IMR-90 (cell line): ENCODE data around the gene SCAF4. TPM values are rescaled to one million over a fixed set of nuclear protein-coding genes. Genes with fewer than 3 reads are reported as not detected.

Experiments used
- ATAC-seq: fragments of 200-7000 bp; cut with Tn5 transposase; 2 replicates; pipeline ENCODE4 v1.9.1; 2020; ENCODE audit warnings: low read depth, mild to moderate bottlenecking, moderate library complexity
- BruUV-seq: library from RNA; stranded (reverse); fragments of 400-500 nt; replicated peaks from 2 replicates; lab custom pipeline; 2021; lab: Mats Ljungman, UMichigan
- CTCF ChIA-PET: fragments of 300-600 bp; formaldehyde crosslinking; extraction: SDS; loops from one replicate; lab custom pipeline; 2021; ENCODE audit warnings: antibody characterized with exemption; lab: Yijun Ruan, JAX
- POLR2A ChIA-PET: fragments of 300-600 bp; sonication (Branson Sonifier 250); formaldehyde crosslinking; loops from one replicate; lab custom pipeline; 2022; ENCODE audit warnings: antibody characterized with exemption; ENCODE audit not compliant: unreplicated experiment; lab: Charles Lee
- DNase-seq: peaks from one replicate; pipeline ENCODE4 v3.0.0; 2013
- H2AFZ ChIP-seq: replicated peaks from 2 replicates; pipeline ENCODE3; 2013; ENCODE audit warnings: low read length, mild to moderate bottlenecking; ENCODE audit not compliant: poor library complexity
- H2AK5ac ChIP-seq: 2 replicates; pipeline ENCODE4 v1.6.1; 2013; ENCODE audit warnings: low read depth, low read length, inconsistent platforms
- H2AK9ac ChIP-seq: replicated peaks from 2 replicates; pipeline ENCODE3; 2013; ENCODE audit warnings: mild to moderate bottlenecking, low read depth, low read length, moderate library complexity; ENCODE audit not compliant: poor library complexity
- H2BK120ac ChIP-seq: 2 replicates; pipeline ENCODE4 v1.6.1; 2013; ENCODE audit warnings: low read depth, low read length, inconsistent platforms
- H2BK15ac ChIP-seq: 3 replicates; pipeline ENCODE4 v1.6.1; 2013; ENCODE audit warnings: low read depth, low read length, inconsistent platforms
- H2BK20ac ChIP-seq: 2 replicates; pipeline ENCODE4 v1.6.1; 2013; ENCODE audit warnings: low read depth, mild to moderate bottlenecking, inconsistent platforms, low read length, moderate library complexity
- H2BK5ac ChIP-seq: 2 replicates; pipeline ENCODE4 v1.6.1; 2013; ENCODE audit warnings: mild to moderate bottlenecking, low read depth, low read length, inconsistent platforms; ENCODE audit not compliant: poor library complexity, severe bottlenecking
- H3K14ac ChIP-seq: replicated peaks from 2 replicates; pipeline ENCODE4 v1.6.1; 2013; ENCODE audit warnings: low read depth, low read length, inconsistent platforms
- H3K18ac ChIP-seq: 2 replicates; pipeline ENCODE4 v1.6.1; 2013; ENCODE audit warnings: low read depth, low read length, control low read depth
- H3K23ac ChIP-seq: 2 replicates; pipeline ENCODE4 v1.6.1; 2013; ENCODE audit warnings: low read depth, low read length, inconsistent platforms
- H3K27ac ChIP-seq: 2 replicates; pipeline ENCODE4 v1.5.1; 2013; ENCODE audit warnings: mild to moderate bottlenecking, control low read depth, low read length; ENCODE audit not compliant: insufficient read depth
- H3K27me3 ChIP-seq: 2 replicates; pipeline ENCODE4 v1.6.1; 2013; ENCODE audit warnings: low read length; ENCODE audit not compliant: control insufficient read depth, insufficient read depth
- H3K36me3 ChIP-seq: 2 replicates; pipeline ENCODE4 v1.6.1; 2013; ENCODE audit warnings: low read length, mixed read lengths; ENCODE audit not compliant: control insufficient read depth, insufficient read depth
- H3K4ac ChIP-seq: 2 replicates; pipeline ENCODE4 v1.6.1; 2013; ENCODE audit warnings: low read depth, low read length, inconsistent platforms
- H3K4me1 ChIP-seq: 2 replicates; pipeline ENCODE4 v1.6.1; 2013; ENCODE audit warnings: low read length, mixed read lengths; ENCODE audit not compliant: control insufficient read depth, insufficient read depth
- H3K4me2 ChIP-seq: 2 replicates; pipeline ENCODE4 v1.6.1; 2013; ENCODE audit warnings: low read depth, mild to moderate bottlenecking, control low read depth, low read length, moderate library complexity
- H3K4me3 ChIP-seq: 2 replicates; pipeline ENCODE4 v1.5.1; 2013; ENCODE audit warnings: low read depth, mild to moderate bottlenecking, control low read depth, low read length, moderate library complexity; ENCODE audit not compliant: insufficient read depth
- H3K56ac ChIP-seq: 2 replicates; pipeline ENCODE4 v1.6.1; 2013; ENCODE audit warnings: low read length, inconsistent platforms; ENCODE audit not compliant: insufficient read depth; ENCODE audit errors: extremely low read depth
- H3K79me1 ChIP-seq, 2 experiments: 2 replicates each; pipeline ENCODE4 v1.6.1; 2013; ENCODE audit warnings: low read length in 2 of 2, inconsistent platforms in 1 of 2, low read depth in 1 of 2
- H3K9ac ChIP-seq: 2 replicates; pipeline ENCODE4 v1.6.1; 2013; ENCODE audit warnings: low read depth, low read length, control low read depth
- H3K9me1 ChIP-seq: 2 replicates; pipeline ENCODE4 v1.6.1; 2013; ENCODE audit warnings: low read length, inconsistent platforms; ENCODE audit not compliant: insufficient read depth
- H3K9me3 ChIP-seq: 2 replicates; pipeline ENCODE4 v1.6.1; 2013; ENCODE audit warnings: low read length; ENCODE audit not compliant: control insufficient read depth, insufficient read depth
- H4K20me1 ChIP-seq: 2 replicates; pipeline ENCODE4 v1.6.1; 2013; ENCODE audit warnings: low read length, inconsistent platforms; ENCODE audit not compliant: insufficient read depth
- H4K5ac ChIP-seq: 2 replicates; pipeline ENCODE4 v1.6.1; 2013; ENCODE audit warnings: mild to moderate bottlenecking, low read depth, low read length, control low read depth
- H4K8ac ChIP-seq, 2 experiments: 2 replicates each; pipeline ENCODE4 v1.6.1; 2013; ENCODE audit warnings: low read depth in 2 of 2, low read length in 2 of 2, control low read depth in 1 of 2, inconsistent platforms in 1 of 2
- H4K91ac ChIP-seq: 2 replicates; pipeline ENCODE4 v1.6.1; 2013; ENCODE audit warnings: low read depth, low read length, inconsistent platforms; ENCODE audit not compliant: insufficient read depth
- CEBPB ChIP-seq: IDR thresholded peaks from 2 replicates; pipeline ENCODE4 v1.6.1; 2012; ENCODE audit warnings: low read depth, low read length, improper control_type of control experiment
- CHD1 ChIP-seq: IDR thresholded peaks from 2 replicates; pipeline ENCODE4 v1.6.1; 2012; ENCODE audit warnings: low read depth, low read length, improper control_type of control experiment
- MAZ ChIP-seq: IDR thresholded peaks from 2 replicates; pipeline ENCODE4 v1.6.1; 2012; ENCODE audit warnings: low read depth, mild to moderate bottlenecking, low read length, improper control_type of control experiment, moderate library complexity, borderline replicate concordance
- RAD21 ChIP-seq: IDR thresholded peaks from 2 replicates; pipeline ENCODE4 v1.6.1; 2012; ENCODE audit warnings: low read length, improper control_type of control experiment
- RCOR1 ChIP-seq: IDR thresholded peaks from 2 replicates; pipeline ENCODE4 v1.6.1; 2012; ENCODE audit warnings: mild to moderate bottlenecking, low read length, improper control_type of control experiment; ENCODE audit not compliant: insufficient replicate concordance
- WGBS, 2 experiments: methylation state at CpG; one replicate each; pipeline versions ENCODE4 v1.1.5 to v1.1.7; 2013; ENCODE audit warnings: missing lambda C conversion rate in 2 of 2; ENCODE audit not compliant: insufficient read length in 1 of 2; ENCODE audit errors: extremely low coverage in 2 of 2; 5-methylcytosine and 5-hydroxymethylcytosine counted together
- dilution Hi-C: fragments of 300-500 bp; cut with HindIII; formaldehyde crosslinking; loops from one replicate; pipeline ENCODE4 v1.14.3; 2018; ENCODE audit warnings: low sequenced_read_pairs; ENCODE audit not compliant: unreplicated experiment
- in situ Hi-C: fragments of 300-500 bp; cut with MboI; formaldehyde crosslinking; loops from 3 replicates; pipeline ENCODE4 v1.14.3; 2019; ENCODE audit warnings: low sequenced_read_pairs, inconsistent platforms, mixed read lengths
- intact Hi-C: fragments of 100-400 bp; cut with micrococcal nuclease; formaldehyde crosslinking; loops from 2 replicates; pipeline ENCODE4 v1.10.0; 2022
- polyA plus RNA-seq, 3 experiments: library from polyadenylated mRNA; depleted of rRNA; stranded (reverse); fragments of >200 nt; gene quantifications; 2 replicates each; pipeline ENCODE4 v1.2.3, GENCODE V29; 2012; ENCODE audit warnings: low replicate concordance in 1 of 3
- total RNA-seq: library from RNA; depleted of rRNA; stranded (reverse); fragments of >200 nt; gene quantifications from 2 replicates; pipeline ENCODE4 v1.2.3, GENCODE V29; 2012
- TF ChIP-seq, protein P1 (sequence below): fragments of 150-350 bp; IDR thresholded peaks from 2 replicates; pipeline ENCODE4 v1.6.1; 2017; ENCODE audit warnings: mild to moderate bottlenecking, antibody characterized with exemption, low read length, low read depth

SCAF4 gene
- total and polyA plus RNA-seq, 2 of the 4 experiments (the other 2 are of a cell fraction), result 2.7 to 12.1 TPM

DNA sequence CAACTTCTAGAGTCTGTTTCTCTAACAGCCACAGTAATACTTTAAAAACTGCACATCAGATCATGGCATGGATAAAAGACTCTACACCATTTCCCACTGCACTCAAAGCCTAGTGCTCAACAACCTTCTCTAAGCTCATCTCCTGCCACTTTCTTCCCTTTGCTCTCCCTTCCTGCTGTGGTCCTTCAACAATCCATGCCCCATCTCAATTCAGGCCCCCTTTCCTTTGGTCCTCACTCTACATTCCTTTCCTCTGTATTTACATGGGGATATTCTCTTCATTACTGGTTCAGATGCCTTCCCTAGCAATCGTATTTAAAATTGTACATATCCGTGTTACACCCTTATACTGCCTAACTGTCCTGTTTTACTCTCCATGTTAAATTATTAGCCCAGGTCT is 53.4 kb downstream of the SCAF4 start:
- ATAC-seq, result no peak
- dilution Hi-C loops, result no loop called here
- intact Hi-C loops, result no loop called here
- Histone ChIP-seq H3K9ac (no peak overlapping the region), H3K4me1 (no peaks in the 10 kb centered on the region), H3K4me2 (no peak overlapping the region), H4K20me1 (no peaks in the 10 kb centered on the region; the same call in 1 of the 2 replicates), H3K4me3 (no peak overlapping the region), H3K18ac (no peak overlapping the region), H3K27me3 (no peaks in the 10 kb centered on the region), H2AK9ac (no peak overlapping the region), H3K79me1 (peaks cover 10 to 30% of the 10 kb centered on the region in 2 experiments; a peak in 3 of 4 replicates), H3K9me3 (no peaks in the 10 kb centered on the region), H4K5ac (no peak overlapping the region), H3K4ac (no peak overlapping the region), H2BK20ac (no peak overlapping the region), H2BK15ac (no peak overlapping the region), H3K9me1 (no peaks in the 10 kb centered on the region; the same call in 1 of the 2 replicates), H2AFZ (no peak overlapping the region), H2BK5ac (no peak overlapping the region), H4K8ac (no peak overlapping the region), H3K36me3 (peaks cover 9% of the 10 kb centered on the region), H3K23ac (no peak overlapping the region), H2AK5ac (no peak overlapping the region), H2BK120ac (no peak overlapping the region), H4K91ac (no peak overlapping the region), H3K56ac (no peak overlapping the region), H3K14ac (no peak overlapping the region), H3K27ac (no peak overlapping the region)
- DNase-seq, result no peak
- ChIA-PET POLR2A (no interaction called here), CTCF (no interaction called here)
- in situ Hi-C loops, result no loop called here
- no TSS peak for BruUV-seq
- no CpG with 5 or more reads among the region's 2 CpGs for WGBS, 2 experiments
- TF ChIP-seq, protein P1, sequence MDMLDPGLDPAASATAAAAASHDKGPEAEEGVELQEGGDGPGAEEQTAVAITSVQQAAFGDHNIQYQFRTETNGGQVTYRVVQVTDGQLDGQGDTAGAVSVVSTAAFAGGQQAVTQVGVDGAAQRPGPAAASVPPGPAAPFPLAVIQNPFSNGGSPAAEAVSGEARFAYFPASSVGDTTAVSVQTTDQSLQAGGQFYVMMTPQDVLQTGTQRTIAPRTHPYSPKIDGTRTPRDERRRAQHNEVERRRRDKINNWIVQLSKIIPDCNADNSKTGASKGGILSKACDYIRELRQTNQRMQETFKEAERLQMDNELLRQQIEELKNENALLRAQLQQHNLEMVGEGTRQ, result no peak
- TF ChIP-seq MAZ, result no peak
- no peak for TF ChIP-seq CHD1
- TF ChIP-seq CEBPB, result no peak
- no peak for TF ChIP-seq RAD21
- TF ChIP-seq RCOR1, result no peak
